HepG2 (cell line): Measurements from ENCODE around the gene FBLN5.

Experiments
- CBFB ChIP-seq: sonication (generic); formaldehyde crosslinking; IDR thresholded peaks from 2 replicates; pipeline ENCODE4 v1.4.0; 2020; ENCODE audit warnings: missing genetic modification reagents
- CTCF ChIP-seq: sonication (generic); formaldehyde crosslinking; IDR thresholded peaks from 2 replicates; pipeline ENCODE4 v1.5.0; 2020; ENCODE audit warnings: mild to moderate bottlenecking, missing genetic modification reagents, moderate library complexity
- HNRNPK ChIP-seq: fragments of 200-400 bp; formaldehyde crosslinking; IDR thresholded peaks from 2 replicates; pipeline ENCODE4 v1.6.1; 2018; ENCODE audit warnings: low read length, low read depth, moderate library complexity, mild to moderate bottlenecking; ENCODE audit not compliant: poor library complexity, severe bottlenecking
- MAFK ChIP-seq, 2 experiments: IDR thresholded peaks in 1 of 2; conservative IDR thresholded peaks in 1 of 2; 2 replicates each; pipeline ENCODE4 v1.6.1; 2011; ENCODE audit warnings: improper control_type of control experiment in 2 of 2, low read length in 2 of 2
- PTBP1 ChIP-seq: fragments of 200-400 bp; formaldehyde crosslinking; IDR thresholded peaks from 2 replicates; pipeline ENCODE4 v1.6.1; 2018; ENCODE audit warnings: low read length, low read depth; ENCODE audit not compliant: poor library complexity, severe bottlenecking
- RFX5 ChIP-seq: IDR thresholded peaks from 2 replicates; pipeline ENCODE4 v1.6.1; 2011; ENCODE audit warnings: low read depth, low read length, improper control_type of control experiment
- TBL1XR1 ChIP-seq: fragments of 150-350 bp; IDR thresholded peaks from 2 replicates; pipeline ENCODE4 v1.6.1; 2014; ENCODE audit warnings: borderline replicate concordance, low read length; ENCODE audit not compliant: partially characterized antibody
- TOE1 ChIP-seq: sonication (generic); formaldehyde crosslinking; IDR thresholded peaks from 2 replicates; pipeline ENCODE4 v1.4.0; 2020; ENCODE audit warnings: mild to moderate bottlenecking, missing genetic modification reagents
- ZNF670 ChIP-seq: sonication (generic); formaldehyde crosslinking; IDR thresholded peaks from 2 replicates; pipeline ENCODE4 v1.8.0; 2022; ENCODE audit warnings: mild to moderate bottlenecking, missing genetic modification reagents, borderline replicate concordance
- TF ChIP-seq, protein P1 (sequence below): sonication (generic); formaldehyde crosslinking; IDR thresholded peaks from 2 replicates; pipeline ENCODE4 v1.4.0; 2020; ENCODE audit warnings: missing genetic modification reagents
- TF ChIP-seq, protein P2 (sequence below): IDR thresholded peaks from 2 replicates; pipeline ENCODE4 v1.6.1; 2016; ENCODE audit warnings: missing compliant biosample characterization, missing genetic modification reagents, borderline replicate concordance

GRCh38 chr14:91971188-91971778 is 23.8 kb upstream of the FBLN5 start:
- no peak for TF ChIP-seq CTCF (CRISPR knock-in tag)
- TF ChIP-seq, protein P1, sequence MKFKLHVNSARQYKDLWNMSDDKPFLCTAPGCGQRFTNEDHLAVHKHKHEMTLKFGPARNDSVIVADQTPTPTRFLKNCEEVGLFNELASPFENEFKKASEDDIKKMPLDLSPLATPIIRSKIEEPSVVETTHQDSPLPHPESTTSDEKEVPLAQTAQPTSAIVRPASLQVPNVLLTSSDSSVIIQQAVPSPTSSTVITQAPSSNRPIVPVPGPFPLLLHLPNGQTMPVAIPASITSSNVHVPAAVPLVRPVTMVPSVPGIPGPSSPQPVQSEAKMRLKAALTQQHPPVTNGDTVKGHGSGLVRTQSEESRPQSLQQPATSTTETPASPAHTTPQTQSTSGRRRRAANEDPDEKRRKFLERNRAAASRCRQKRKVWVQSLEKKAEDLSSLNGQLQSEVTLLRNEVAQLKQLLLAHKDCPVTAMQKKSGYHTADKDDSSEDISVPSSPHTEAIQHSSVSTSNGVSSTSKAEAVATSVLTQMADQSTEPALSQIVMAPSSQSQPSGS (CRISPR knock-in tag): no peak
- no peak for TF ChIP-seq TOE1
- no peak for TF ChIP-seq CBFB
- TF ChIP-seq, protein P2, sequence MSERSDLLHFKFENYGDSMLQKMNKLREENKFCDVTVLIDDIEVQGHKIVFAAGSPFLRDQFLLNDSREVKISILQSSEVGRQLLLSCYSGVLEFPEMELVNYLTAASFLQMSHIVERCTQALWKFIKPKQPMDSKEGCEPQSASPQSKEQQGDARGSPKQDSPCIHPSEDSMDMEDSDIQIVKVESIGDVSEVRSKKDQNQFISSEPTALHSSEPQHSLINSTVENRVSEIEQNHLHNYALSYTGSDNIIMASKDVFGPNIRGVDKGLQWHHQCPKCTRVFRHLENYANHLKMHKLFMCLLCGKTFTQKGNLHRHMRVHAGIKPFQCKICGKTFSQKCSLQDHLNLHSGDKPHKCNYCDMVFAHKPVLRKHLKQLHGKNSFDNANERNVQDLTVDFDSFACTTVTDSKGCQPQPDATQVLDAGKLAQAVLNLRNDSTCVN: no peak
- peak; percentile 87 for TF ChIP-seq HNRNPK
- no peak for TF ChIP-seq ZNF670 (CRISPR knock-in tag)
- no peak for TF ChIP-seq TBL1XR1
- TF ChIP-seq RFX5: no peak
- TF ChIP-seq MAFK (conservative IDR thresholded peaks at IDR 0.05 in 1 of 2, IDR thresholded peaks at IDR 0.05 in 1 of 2; ENCODE audit: low read length in 2 of 2): no peak
- TF ChIP-seq PTBP1: no peak
